GM12878 (cell line): ENCODE measurements around the gene TMEM272.

Experiments
- CTCF ChIP-seq, 3 experiments: IDR thresholded peaks in 2 of 3; conservative IDR thresholded peaks in 1 of 3; 2 replicates each; pipeline ENCODE4 v1.5.1; 2011; ENCODE audit warnings: low read depth in 3 of 3, low read length in 3 of 3, mild to moderate bottlenecking in 3 of 3, control low read depth in 2 of 3, moderate library complexity in 2 of 3, inconsistent platforms in 1 of 3, mixed read lengths in 1 of 3; ENCODE audit not compliant: control insufficient read depth in 2 of 3, insufficient read depth in 1 of 3; ENCODE audit errors: extremely low read depth in 1 of 3
- NR2C1 ChIP-seq: fragments of 450-650 bp; IDR thresholded peaks from 2 replicates; pipeline ENCODE4 v1.6.1; 2017; ENCODE audit warnings: antibody characterized with exemption, mild to moderate bottlenecking, moderate library complexity
- SP1 ChIP-seq: IDR thresholded peaks from one replicate; pipeline ENCODE4 v1.6.1; 2011; ENCODE audit warnings: low read depth, low read length
- STAT3 ChIP-seq: IDR thresholded peaks from 2 replicates; pipeline ENCODE4 v1.6.1; 2011; ENCODE audit warnings: low read depth, low read length, improper control_type of control experiment
- TCF12 ChIP-seq: IDR thresholded peaks from 2 replicates; pipeline ENCODE4 v1.6.1; 2011; ENCODE audit warnings: low read depth, mild to moderate bottlenecking, low read length

- TF ChIP-seq TCF12: no peak
- no peak for TF ChIP-seq CTCF (IDR thresholded peaks at IDR 0.05 in 2 of 3, conservative IDR thresholded peaks at IDR 0.05 in 1 of 3; ENCODE audit: control insufficient read depth in 2 of 3, extremely low read depth in 1 of 3, insufficient read depth in 1 of 3, low read depth in 3 of 3, low read length in 3 of 3)
- TF ChIP-seq STAT3: no peak
- no peak for TF ChIP-seq SP1
- TF ChIP-seq NR2C1: no peak
Measured at GRCh38 chr13:51837016-51837415, 8.0 kb downstream of the TMEM272 start.
